Caco-2 (cell line): ENCODE results near the gene IL26. TPM values are rescaled to one million over a fixed set of nuclear protein-coding genes. Genes with fewer than 3 reads are reported as not detected.

ENCODE experiments used
- BruUV-seq: library from RNA; stranded (reverse); fragments of 400-500 nt; replicated peaks from 2 replicates; lab custom pipeline; 2021; lab: Mats Ljungman, UMichigan
- CTCF ChIA-PET: fragments of 300-600 bp; sonication (Branson Sonifier 250); formaldehyde crosslinking; loops from one replicate; lab custom pipeline; 2022; ENCODE audit warnings: antibody characterized with exemption; lab: Charles Lee
- POLR2A ChIA-PET: fragments of 300-600 bp; sonication (Branson Sonifier 250); formaldehyde crosslinking; loops from one replicate; lab custom pipeline; 2022; ENCODE audit warnings: antibody characterized with exemption; lab: Charles Lee
- DNase-seq, 2 experiments: peaks; one replicate each; pipeline versions ENCODE4 v3.0.0 to v3.0.0-alpha.2; 2020 to 2022
- H3K27me3 ChIP-seq: replicated peaks from 2 replicates; pipeline ENCODE4 v1.6.0; 2011; ENCODE audit warnings: low read length; ENCODE audit not compliant: control insufficient read depth, insufficient read depth
- H3K36me3 ChIP-seq: 2 replicates; pipeline ENCODE4 v1.5.1; 2011; ENCODE audit warnings: low read length; ENCODE audit not compliant: control insufficient read depth, insufficient read depth
- H3K4me1 ChIP-seq: fragments of 250-450 bp; sonication (Bioruptor Pico); 2 replicates; pipeline ENCODE4 v1.5.1; 2020; ENCODE audit warnings: mild to moderate bottlenecking
- H3K4me3 ChIP-seq: 2 replicates; pipeline ENCODE4 v1.5.1; 2011; ENCODE audit warnings: low read depth, mild to moderate bottlenecking, control low read depth, low read length
- H3K9me3 ChIP-seq: fragments of 250-450 bp; sonication (Bioruptor Pico); 2 replicates; pipeline ENCODE4 v1.5.1; 2020; ENCODE audit warnings: mild to moderate bottlenecking, moderate library complexity
- H3K27ac Mint-ChIP-seq: one replicate; pipeline ENCODE4 v1.8.0; 2022; ENCODE audit warnings: mixed read lengths; ENCODE audit not compliant: unreplicated experiment
- H3K27me3 Mint-ChIP-seq: one replicate; pipeline ENCODE4 v1.8.0; 2022; ENCODE audit warnings: mixed read lengths; ENCODE audit not compliant: insufficient read depth, unreplicated experiment
- H3K36me3 Mint-ChIP-seq: one replicate; pipeline ENCODE4 v1.8.0; 2022; ENCODE audit warnings: mild to moderate bottlenecking, mixed read lengths; ENCODE audit not compliant: insufficient read depth, unreplicated experiment
- H3K4me1 Mint-ChIP-seq: one replicate; pipeline ENCODE4 v1.8.0; 2022; ENCODE audit warnings: low read depth, mixed read lengths; ENCODE audit not compliant: unreplicated experiment
- H3K4me3 Mint-ChIP-seq: one replicate; pipeline ENCODE4 v1.8.0; 2022; ENCODE audit warnings: mild to moderate bottlenecking, moderate library complexity, mixed read lengths; ENCODE audit not compliant: unreplicated experiment
- H3K9me3 Mint-ChIP-seq: one replicate; pipeline ENCODE4 v1.8.0; 2022; ENCODE audit warnings: mixed read lengths; ENCODE audit not compliant: unreplicated experiment
- intact Hi-C: fragments of 100-400 bp; cut with micrococcal nuclease; formaldehyde crosslinking; loops from one replicate; pipeline ENCODE4 v1.10.0; 2022; ENCODE audit not compliant: unreplicated experiment
- total RNA-seq: library from RNA; stranded (reverse); gene quantifications from 2 replicates; pipeline ENCODE4 v1.2.3, GENCODE V29; 2022
- TF ChIP-seq, protein P1 (sequence below), 2 experiments: fragments of 200-600 bp in 1 of 2; IDR thresholded peaks; 1 replicate in 1 of 2; 2 replicates in 1 of 2; pipeline versions ENCODE4 v1.5.1 to v1.8.0; 2011 to 2022; ENCODE audit warnings: antibody characterized with exemption in 1 of 2, control low read depth in 1 of 2, inconsistent platforms in 1 of 2, low read depth in 1 of 2, low read length in 1 of 2, mild to moderate bottlenecking in 1 of 2, moderate library complexity in 1 of 2; ENCODE audit not compliant: insufficient read depth in 1 of 2, severe bottlenecking in 1 of 2, unreplicated experiment in 1 of 2

IL26 gene
- total RNA-seq, 1 experiment from 2014 or later, result not detected

DNA sequence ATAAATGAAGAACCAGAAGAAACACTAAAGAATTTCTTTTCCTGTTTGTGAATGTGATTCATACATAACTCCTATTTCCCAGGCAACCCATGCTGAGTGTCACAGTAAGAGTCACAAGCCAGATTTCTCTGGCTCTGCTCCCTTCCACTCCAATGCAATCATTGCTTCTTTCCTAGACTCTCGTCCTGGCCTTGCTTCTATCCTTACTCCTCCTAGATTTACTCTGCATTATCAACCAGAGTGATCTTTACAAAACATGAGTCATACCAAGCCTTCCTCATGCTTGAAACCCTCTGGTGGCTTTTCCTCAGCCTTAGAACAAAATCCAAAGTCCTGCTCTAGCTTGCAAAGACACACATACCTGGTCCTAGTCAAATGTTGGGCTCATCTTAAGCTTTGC lies 14.5 kb upstream of the IL26 start:
- no peak overlapping the region for H3K27ac Mint-ChIP-seq
- POLR2A ChIA-PET, result no interaction called here
- no peaks in the 10 kb centered on the region for H3K9me3 Mint-ChIP-seq
- BruUV-seq, result no TSS peak
- H3K4me3 Mint-ChIP-seq, result no peak overlapping the region
- Histone ChIP-seq H3K4me3 (no peak overlapping the region), H3K27me3 (no peaks in the 10 kb centered on the region), H3K9me3 (no peaks in the 10 kb centered on the region), H3K36me3 (no peaks in the 10 kb centered on the region), H3K4me1 (no peaks in the 10 kb centered on the region)
- H3K36me3 Mint-ChIP-seq, result no peaks in the 10 kb centered on the region
- peaks cover 7% of the 10 kb centered on the region for H3K4me1 Mint-ChIP-seq
- CTCF ChIA-PET, result no interaction called here
- intact Hi-C loops, result loop anchor here (2.0 kb wide), 1 partner anchor 17 kb away; no protein-coding TSS in a partner anchor
- no peak for DNase-seq
- TF ChIP-seq, protein P1, sequence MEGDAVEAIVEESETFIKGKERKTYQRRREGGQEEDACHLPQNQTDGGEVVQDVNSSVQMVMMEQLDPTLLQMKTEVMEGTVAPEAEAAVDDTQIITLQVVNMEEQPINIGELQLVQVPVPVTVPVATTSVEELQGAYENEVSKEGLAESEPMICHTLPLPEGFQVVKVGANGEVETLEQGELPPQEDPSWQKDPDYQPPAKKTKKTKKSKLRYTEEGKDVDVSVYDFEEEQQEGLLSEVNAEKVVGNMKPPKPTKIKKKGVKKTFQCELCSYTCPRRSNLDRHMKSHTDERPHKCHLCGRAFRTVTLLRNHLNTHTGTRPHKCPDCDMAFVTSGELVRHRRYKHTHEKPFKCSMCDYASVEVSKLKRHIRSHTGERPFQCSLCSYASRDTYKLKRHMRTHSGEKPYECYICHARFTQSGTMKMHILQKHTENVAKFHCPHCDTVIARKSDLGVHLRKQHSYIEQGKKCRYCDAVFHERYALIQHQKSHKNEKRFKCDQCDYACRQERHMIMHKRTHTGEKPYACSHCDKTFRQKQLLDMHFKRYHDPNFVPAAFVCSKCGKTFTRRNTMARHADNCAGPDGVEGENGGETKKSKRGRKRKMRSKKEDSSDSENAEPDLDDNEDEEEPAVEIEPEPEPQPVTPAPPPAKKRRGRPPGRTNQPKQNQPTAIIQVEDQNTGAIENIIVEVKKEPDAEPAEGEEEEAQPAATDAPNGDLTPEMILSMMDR (IDR thresholded peaks at IDR 0.05; ENCODE audit: insufficient read depth in 1 of 2, low read depth in 1 of 2, low read length in 1 of 2, severe bottlenecking in 1 of 2, unreplicated experiment in 1 of 2), result no peak
- H3K27me3 Mint-ChIP-seq, result peaks cover 7% of the 10 kb centered on the region

DNA sequence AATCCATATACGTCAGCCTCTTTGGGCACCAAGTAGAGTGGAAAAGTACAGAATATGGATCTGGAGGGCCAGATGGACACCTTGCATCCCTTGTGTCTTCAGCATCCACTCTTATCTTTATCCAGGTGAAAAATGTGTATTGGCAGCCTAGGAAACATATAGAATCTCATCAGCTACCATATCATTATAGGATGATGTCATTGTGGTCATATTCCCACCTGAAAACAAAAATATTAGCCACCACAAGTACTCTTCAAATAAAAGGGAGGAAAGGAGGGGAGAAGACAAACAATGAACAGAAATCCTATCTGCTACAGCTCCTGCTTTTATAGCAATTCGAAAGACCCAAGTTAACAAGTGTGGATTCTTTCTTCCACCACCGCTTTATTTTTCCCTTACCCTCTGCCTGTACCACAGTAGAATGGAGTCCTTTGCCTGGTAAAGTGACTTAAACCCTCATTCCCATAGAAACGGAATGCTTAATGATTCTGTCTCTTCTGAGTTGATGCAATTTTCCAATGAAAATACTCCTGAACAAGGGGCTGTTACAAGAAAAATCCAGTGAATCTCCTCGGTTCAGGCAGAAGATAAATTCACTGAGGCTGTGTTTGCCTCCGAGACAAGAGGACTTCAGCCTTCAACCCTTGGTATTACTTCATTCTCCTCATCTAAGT lies 13.8 kb upstream of the IL26 start:
- no peak for DNase-seq
- ChIA-PET CTCF (no interaction called here), POLR2A (no interaction called here)
- H3K27ac Mint-ChIP-seq, result no peak overlapping the region
- no peaks in the 10 kb centered on the region for H3K9me3 Mint-ChIP-seq
- TF ChIP-seq, protein P1 (IDR thresholded peaks at IDR 0.05; ENCODE audit: insufficient read depth in 1 of 2, low read depth in 1 of 2, low read length in 1 of 2, severe bottlenecking in 1 of 2, unreplicated experiment in 1 of 2), result no peak
- no peak overlapping the region for H3K4me3 ChIP-seq
- BruUV-seq, result no TSS peak
- H3K36me3 ChIP-seq, result no peaks in the 10 kb centered on the region
- H3K4me1 Mint-ChIP-seq, result peaks cover 7% of the 10 kb centered on the region
- no peaks in the 10 kb centered on the region for H3K36me3 Mint-ChIP-seq
- no peak overlapping the region for H3K4me3 Mint-ChIP-seq
- H3K27me3 Mint-ChIP-seq, result peaks cover 12% of the 10 kb centered on the region
- no peaks in the 10 kb centered on the region for H3K4me1 ChIP-seq
- intact Hi-C loops, result no loop called here
- no peaks in the 10 kb centered on the region for H3K9me3 ChIP-seq
- no peaks in the 10 kb centered on the region for H3K27me3 ChIP-seq

DNA sequence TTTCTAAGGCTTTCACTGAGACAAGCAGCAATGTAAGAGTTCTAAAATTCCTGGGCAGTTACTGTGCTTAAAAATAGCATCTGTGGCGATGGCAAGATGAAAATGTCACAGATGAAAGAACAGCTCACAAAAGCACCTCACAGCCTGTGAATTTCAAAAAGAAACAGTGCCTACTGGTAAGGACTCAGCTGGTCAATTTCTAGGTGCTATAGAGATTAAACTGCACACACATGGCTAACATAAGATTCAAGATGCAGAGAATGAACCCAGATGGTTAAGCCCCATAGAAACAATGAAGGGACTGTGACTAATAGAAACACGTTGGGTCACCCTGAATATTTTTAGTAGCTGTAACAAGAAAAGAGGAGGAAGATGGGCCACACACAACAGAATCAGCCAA lies 12.0 kb upstream of the IL26 start:
- H3K36me3 ChIP-seq, result no peaks in the 10 kb centered on the region
- no peaks in the 10 kb centered on the region for H3K27me3 ChIP-seq
- intact Hi-C loops, result no loop called here
- Mint-ChIP-seq H3K36me3 (no peaks in the 10 kb centered on the region), H3K27ac (no peak overlapping the region), H3K4me1 (peaks cover 7% of the 10 kb centered on the region), H3K27me3 (peaks cover 19% of the 10 kb centered on the region), H3K4me3 (no peak overlapping the region), H3K9me3 (no peaks in the 10 kb centered on the region)
- TF ChIP-seq, protein P1 (IDR thresholded peaks at IDR 0.05; ENCODE audit: insufficient read depth in 1 of 2, low read depth in 1 of 2, low read length in 1 of 2, severe bottlenecking in 1 of 2, unreplicated experiment in 1 of 2), result no peak
- no peak for DNase-seq
- H3K9me3 ChIP-seq, result no peaks in the 10 kb centered on the region
- H3K4me3 ChIP-seq, result no peak overlapping the region
- H3K4me1 ChIP-seq, result no peaks in the 10 kb centered on the region
- no TSS peak for BruUV-seq
- ChIA-PET POLR2A (no interaction called here), CTCF (interaction anchor here (0.6 kb wide), 1 partner anchor 549 kb away, joined by 5 read pairs; no protein-coding TSS in a partner anchor)
